OCI-LY1 (cell line): ENCODE data around the gene COL4A4.

ENCODE experiments used
- EZH2 ChIP-seq: fragments of 200-600 bp; sonication (generic), shearing (Covaris generic); IDR thresholded peaks from 2 replicates; pipeline ENCODE4 v1.8.0; 2017; ENCODE audit warnings: borderline replicate concordance, mixed run types, mild to moderate bottlenecking, antibody characterized with exemption, low read length, moderate library complexity, mixed read lengths
- TF ChIP-seq, protein P1 (sequence below): fragments of 200-600 bp; sonication (generic), shearing (Covaris generic); IDR thresholded peaks from 2 replicates; pipeline ENCODE4 v1.5.1; 2017; ENCODE audit warnings: mild to moderate bottlenecking, antibody characterized with exemption, low read length, moderate library complexity, mixed read lengths

DNA sequence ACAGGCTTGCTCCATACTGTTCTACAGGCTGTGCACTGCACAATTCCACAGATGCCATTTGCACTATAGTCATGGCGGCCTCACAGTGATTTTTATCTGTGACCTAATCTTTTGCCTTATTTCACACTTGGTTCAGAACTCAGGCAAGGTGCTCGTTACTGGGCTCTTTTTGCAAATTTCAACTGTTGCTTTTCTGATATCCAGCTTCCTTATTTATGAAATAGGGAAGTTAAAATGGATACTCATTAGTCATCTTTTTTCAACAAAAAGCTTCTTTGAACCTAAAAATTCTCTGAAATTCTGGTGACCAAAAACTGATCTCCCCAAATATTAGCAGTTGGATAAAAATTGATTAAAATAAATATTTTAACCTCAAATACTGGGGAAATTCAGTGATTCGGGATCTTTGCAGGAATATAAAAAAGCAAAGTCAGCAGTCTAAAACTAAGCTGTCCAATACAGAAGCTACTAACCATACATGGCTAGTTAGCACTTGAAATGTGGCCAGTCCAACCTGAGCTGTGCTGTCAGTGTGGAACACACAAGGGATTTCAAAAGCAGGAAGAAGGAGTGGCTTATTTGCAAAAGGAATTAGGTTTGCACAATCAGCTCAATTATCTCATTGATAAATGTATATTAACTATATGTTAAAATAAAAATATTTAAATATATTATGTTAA is 134.4 kb downstream of the COL4A4 start:
- TF ChIP-seq, protein P1, sequence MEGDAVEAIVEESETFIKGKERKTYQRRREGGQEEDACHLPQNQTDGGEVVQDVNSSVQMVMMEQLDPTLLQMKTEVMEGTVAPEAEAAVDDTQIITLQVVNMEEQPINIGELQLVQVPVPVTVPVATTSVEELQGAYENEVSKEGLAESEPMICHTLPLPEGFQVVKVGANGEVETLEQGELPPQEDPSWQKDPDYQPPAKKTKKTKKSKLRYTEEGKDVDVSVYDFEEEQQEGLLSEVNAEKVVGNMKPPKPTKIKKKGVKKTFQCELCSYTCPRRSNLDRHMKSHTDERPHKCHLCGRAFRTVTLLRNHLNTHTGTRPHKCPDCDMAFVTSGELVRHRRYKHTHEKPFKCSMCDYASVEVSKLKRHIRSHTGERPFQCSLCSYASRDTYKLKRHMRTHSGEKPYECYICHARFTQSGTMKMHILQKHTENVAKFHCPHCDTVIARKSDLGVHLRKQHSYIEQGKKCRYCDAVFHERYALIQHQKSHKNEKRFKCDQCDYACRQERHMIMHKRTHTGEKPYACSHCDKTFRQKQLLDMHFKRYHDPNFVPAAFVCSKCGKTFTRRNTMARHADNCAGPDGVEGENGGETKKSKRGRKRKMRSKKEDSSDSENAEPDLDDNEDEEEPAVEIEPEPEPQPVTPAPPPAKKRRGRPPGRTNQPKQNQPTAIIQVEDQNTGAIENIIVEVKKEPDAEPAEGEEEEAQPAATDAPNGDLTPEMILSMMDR, result no peak
- TF ChIP-seq EZH2, result no peak
